Mucosa of stomach (tissue), 1 donor: ENCODE results near the gene MRPL42.

Experiments used
- H3K27me3 ChIP-seq: one replicate; pipeline ENCODE4 v1.7.0; 2013; ENCODE audit warnings: mild to moderate bottlenecking, low read length; ENCODE audit not compliant: control insufficient read depth, insufficient read depth
- H3K36me3 ChIP-seq: one replicate; pipeline ENCODE4 v1.7.0; 2013; ENCODE audit warnings: low read length; ENCODE audit not compliant: control insufficient read depth, insufficient read depth
- H3K4me1 ChIP-seq: one replicate; pipeline ENCODE4 v1.7.0; 2013; ENCODE audit warnings: mild to moderate bottlenecking, low read length; ENCODE audit not compliant: control insufficient read depth, insufficient read depth
- H3K4me3 ChIP-seq: one replicate; pipeline ENCODE4 v1.7.0; 2013; ENCODE audit warnings: low read length
- H3K9ac ChIP-seq: one replicate; pipeline ENCODE4 v1.7.0; 2013; ENCODE audit warnings: mild to moderate bottlenecking, low read length, moderate library complexity
- H3K9me3 ChIP-seq: one replicate; pipeline ENCODE4 v1.7.0; 2013; ENCODE audit warnings: mild to moderate bottlenecking, low read length, moderate library complexity; ENCODE audit not compliant: control insufficient read depth
- donor health status: Pancreatic carcinoma.

MRPL42 gene

GRCh38 chr12:93434256-93434865 is 33.0 kb upstream of the MRPL42 start:
- Histone ChIP-seq H3K4me1 (peaks cover 4% of the 10 kb centered on the region), H3K36me3 (no peaks in the 10 kb centered on the region)

GRCh38 chr12:93438266-93439050 is 28.9 kb upstream of the MRPL42 start:
- no peaks in the 10 kb centered on the region for H3K36me3 ChIP-seq
- no peak overlapping the region for H3K9ac ChIP-seq
- peaks cover 16% of the 10 kb centered on the region for H3K4me1 ChIP-seq
- H3K27me3 ChIP-seq = no peaks in the 10 kb centered on the region
- no peaks in the 10 kb centered on the region for H3K9me3 ChIP-seq
- no peak overlapping the region for H3K4me3 ChIP-seq

More at GRCh38 chr12:93434256-93434865, 33.0 kb upstream of the MRPL42 start:
- Histone ChIP-seq H3K9ac (no peak overlapping the region), H3K27me3 (no peaks in the 10 kb centered on the region), H3K4me3 (no peak overlapping the region), H3K9me3 (no peaks in the 10 kb centered on the region)

- peaks cover 16% of the 10 kb centered on the region for H3K4me1 ChIP-seq
- peak overlapping the region; percentile 88 for H3K9ac ChIP-seq
Observed at GRCh38 chr12:93440043-93440835, 27.1 kb upstream of the MRPL42 start.

GRCh38 chr12:93441081-93441616 is 26.2 kb upstream of the MRPL42 start:
- H3K4me1 ChIP-seq = peaks cover 16% of the 10 kb centered on the region
- no peaks in the 10 kb centered on the region for H3K36me3 ChIP-seq
- peak overlapping the region; percentile 88 for H3K9ac ChIP-seq

More at GRCh38 chr12:93440043-93440835, 27.1 kb upstream of the MRPL42 start:
- peak overlapping the region; percentile 64 for H3K4me3 ChIP-seq
- H3K27me3 ChIP-seq = no peaks in the 10 kb centered on the region
- no peaks in the 10 kb centered on the region for H3K36me3 ChIP-seq
- H3K9me3 ChIP-seq = no peaks in the 10 kb centered on the region

GRCh38 chr12:93441617-93442410 is 25.5 kb upstream of the MRPL42 start, which contains the start of gene UBE2N:
TSS of gene UBE2N (minus strand) at chr12:93441947. CDS start at chr12:93441884, 63 bp downstream.
- H3K4me3 ChIP-seq = peak within 1 kb of the TSS; percentile 99
- H3K4me1 ChIP-seq = peaks cover 16% of the 10 kb centered on the region
- H3K9ac ChIP-seq = peak within 1 kb of the TSS; percentile 90
- no peaks in the 10 kb centered on the region for H3K9me3 ChIP-seq
- no peaks in the 10 kb centered on the region for H3K36me3 ChIP-seq
- no peaks in the 10 kb centered on the region for H3K27me3 ChIP-seq

More at GRCh38 chr12:93441081-93441616, 26.2 kb upstream of the MRPL42 start:
- no peaks in the 10 kb centered on the region for H3K9me3 ChIP-seq
- H3K4me3 ChIP-seq = peak overlapping the region; percentile 64
- no peaks in the 10 kb centered on the region for H3K27me3 ChIP-seq

GRCh38 chr12:93442411-93443340 is 24.6 kb upstream of the MRPL42 start:
- Histone ChIP-seq H3K4me1 (peaks cover 16% of the 10 kb centered on the region), H3K27me3 (no peaks in the 10 kb centered on the region), H3K4me3 (peak overlapping the region; percentile 99), H3K9ac (peak overlapping the region; percentile 90), H3K9me3 (no peaks in the 10 kb centered on the region), H3K36me3 (no peaks in the 10 kb centered on the region)

GRCh38 chr12:93443576-93443975 is 23.7 kb upstream of the MRPL42 start:
- no peaks in the 10 kb centered on the region for H3K9me3 ChIP-seq
- no peak overlapping the region for H3K4me3 ChIP-seq
- no peaks in the 10 kb centered on the region for H3K27me3 ChIP-seq
- no peaks in the 10 kb centered on the region for H3K36me3 ChIP-seq
- H3K4me1 ChIP-seq = peaks cover 16% of the 10 kb centered on the region
- no peak overlapping the region for H3K9ac ChIP-seq

- H3K4me1 ChIP-seq = peaks cover 8% of the 10 kb centered on the region
- H3K36me3 ChIP-seq = no peaks in the 10 kb centered on the region
- H3K27me3 ChIP-seq = no peaks in the 10 kb centered on the region
- H3K4me3 ChIP-seq = no peak overlapping the region
- no peak overlapping the region for H3K9ac ChIP-seq
- H3K9me3 ChIP-seq = no peaks in the 10 kb centered on the region
Observed at GRCh38 chr12:93447555-93448290, 19.6 kb upstream of the MRPL42 start.

- peaks cover 4% of the 10 kb centered on the region for H3K4me1 ChIP-seq
- no peaks in the 10 kb centered on the region for H3K9me3 ChIP-seq
- H3K36me3 ChIP-seq = no peaks in the 10 kb centered on the region
- no peaks in the 10 kb centered on the region for H3K27me3 ChIP-seq
- H3K9ac ChIP-seq = no peak overlapping the region
- H3K4me3 ChIP-seq = no peak overlapping the region
Observed at GRCh38 chr12:93448796-93449195, 18.5 kb upstream of the MRPL42 start.

GRCh38 chr12:93449277-93449676 is 18.0 kb upstream of the MRPL42 start:
- Histone ChIP-seq H3K9ac (no peak overlapping the region), H3K36me3 (no peaks in the 10 kb centered on the region), H3K9me3 (no peaks in the 10 kb centered on the region), H3K4me3 (no peak overlapping the region), H3K4me1 (peaks cover 4% of the 10 kb centered on the region), H3K27me3 (no peaks in the 10 kb centered on the region)
